ENCODE measurements around the gene SERPINA12. TPM values are rescaled to one million over a fixed set of nuclear protein-coding genes. Genes with fewer than 3 reads are reported as not detected.

SERPINA12 gene
- total RNA-seq, 1 experiment from 2014 or later = not detected

- TF ChIP-seq SIN3A (IDR thresholded peaks at IDR 0.05; ENCODE audit: low read depth) = no peak
- TF ChIP-seq ATF3 (IDR thresholded peaks at IDR 0.05) = no peak
- TF ChIP-seq FOSL1 (IDR thresholded peaks at IDR 0.05; ENCODE audit: low read depth) = no peak
- TF ChIP-seq EGR1 (IDR thresholded peaks at IDR 0.05; ENCODE audit: low read depth) = no peak
- TF ChIP-seq EZH2 (IDR thresholded peaks at IDR 0.05) = no peak
- TF ChIP-seq RAD21 (IDR thresholded peaks at IDR 0.05; ENCODE audit: low read depth) = peak; percentile 66
- peak; percentile 46; the same call in 1 of the 2 replicates for TF ChIP-seq SP1 (IDR thresholded peaks at IDR 0.05; ENCODE audit: low read depth)
- TF ChIP-seq CBX3 (IDR thresholded peaks at IDR 0.05; ENCODE audit: low read depth) = peak; percentile 69; the same call in 1 of the 2 replicates
- peak; percentile 51; the same call in 1 of the 2 replicates for TF ChIP-seq ELF1 (IDR thresholded peaks at IDR 0.05; ENCODE audit: borderline replicate concordance, low read depth)
- TF ChIP-seq CTCF (IDR thresholded peaks at IDR 0.05 in 2 of 3, conservative IDR thresholded peaks at IDR 0.05 in 1 of 3; ENCODE audit: borderline replicate concordance in 1 of 3, insufficient read depth in 1 of 3, low read depth in 2 of 3, low read length in 2 of 3) = peak; percentile 44 to 57 (median 57); a peak in 5 of 6 replicates
- no peak for TF ChIP-seq JUND (IDR thresholded peaks at IDR 0.05)
- TF ChIP-seq TCF7L2 (IDR thresholded peaks at IDR 0.05; ENCODE audit: borderline replicate concordance, extremely low read depth, insufficient read depth, insufficient read length) = no peak
- ChIA-PET RAD21 (ENCODE audit: low non-redundant PET in 1 of 2, low total read pairs in 2 of 2, uncharacterized antibody in 2 of 2, unreplicated experiment in 2 of 2) (no interaction called here), POLR2A (no interaction called here), CTCF (no interaction called here)
- H4K20me1 ChIP-seq (ENCODE audit: insufficient read depth) = no peaks in the 10 kb centered on the region
- H3K9me2 ChIP-seq (ENCODE audit: insufficient read depth) = no peaks in the 10 kb centered on the region
- H3K4me2 ChIP-seq (ENCODE audit: low read length) = peak overlapping the region; percentile 17; the same call in 1 of the 2 replicates
- no peaks in the 10 kb centered on the region for H3K36me3 ChIP-seq (ENCODE audit: control insufficient read depth in 1 of 2, insufficient read depth in 2 of 2, low read length in 2 of 2)
- peak; percentile 74 for DNase-seq (ENCODE audit: low read depth, low spot score)
- H3K9me3 ChIP-seq (ENCODE audit: control insufficient read depth in 1 of 2, insufficient read depth in 1 of 2, low read depth in 1 of 2, low read length in 2 of 2) = no peaks in the 10 kb centered on the region
- H3K4me3 ChIP-seq (replicated peaks in 1 of 2; ENCODE audit: low read depth in 1 of 2, low read length in 2 of 2) = no peak overlapping the region
- intact Hi-C loops (cut with micrococcal nuclease) = loop anchor here (5.0 to 10.0 kb wide), 2 partner anchors 50 to 402 kb away; no protein-coding TSS in a partner anchor
- BruUV-seq (replicated peaks) = no TSS peak
- peak; percentile 93 for ATAC-seq
- peak overlapping the region; percentile 91 for H2AFZ ChIP-seq (ENCODE audit: low read depth, low read length, poor library complexity, severe bottlenecking)
- no peak overlapping the region for H3K27ac ChIP-seq (ENCODE audit: low read depth, low read length)
- no peaks in the 10 kb centered on the region for H3K27me3 ChIP-seq (ENCODE audit: insufficient read depth, low read length)
- no peaks in the 10 kb centered on the region for H3K79me2 ChIP-seq (ENCODE audit: insufficient read depth, low read length)
- H3K9ac ChIP-seq (ENCODE audit: low read length) = no peak overlapping the region
- H3K4me1 ChIP-seq (ENCODE audit: control insufficient read depth in 1 of 2, insufficient read depth in 2 of 2, low read length in 2 of 2) = peaks cover 0 to 12% of the 10 kb centered on the region in 2 experiments; a peak in 2 of 4 replicates
Measured at GRCh38 chr14:94536836-94537235, 27.6 kb upstream of the SERPINA12 start.

All from HCT116 (cell line).